HepG2 (cell line): ENCODE data around the gene FKBP10. TPM values are rescaled to one million over a fixed set of nuclear protein-coding genes. Genes with fewer than 3 reads are reported as not detected.

Source experiments
- HNF4G ChIP-seq, 2 experiments: sonication (generic) in 1 of 2; formaldehyde crosslinking in 1 of 2; IDR thresholded peaks; 2 replicates each; pipeline versions ENCODE4 v1.4.0 to v1.6.1; 2011 to 2020; ENCODE audit warnings: borderline replicate concordance in 2 of 2, low read depth in 2 of 2, mild to moderate bottlenecking in 2 of 2, low read length in 1 of 2, missing genetic modification reagents in 1 of 2, moderate library complexity in 1 of 2
- THAP11 ChIP-seq: IDR thresholded peaks from 2 replicates; pipeline ENCODE4 v1.6.1; 2016; ENCODE audit warnings: missing biosample characterization, missing genetic modification reagents
- ZNF225 ChIP-seq: sonication (generic); formaldehyde crosslinking; IDR thresholded peaks from 2 replicates; pipeline ENCODE4 v1.4.0; 2020; ENCODE audit warnings: mild to moderate bottlenecking, missing genetic modification reagents
- ZNF557 ChIP-seq: sonication (generic); formaldehyde crosslinking; IDR thresholded peaks from 2 replicates; pipeline ENCODE4 v1.4.0; 2020; ENCODE audit warnings: missing genetic modification reagents
- polyA plus RNA-seq, 8 experiments: library from polyadenylated mRNA; depleted of rRNA in 3 of 8; stranded (reverse) in 7 of 8; unstranded in 1 of 8; fragments of >200 nt; fragmentation: Illumina TruSeq in 4 of 8; extraction: Trizol in 4 of 8; gene quantifications; 2 replicates each; pipeline versions ENCODE4 v1.2.1 to v1.2.3, GENCODE V29; 2011 to 2016; ENCODE audit warnings: low read depth in 4 of 8, missing spikeins in 1 of 8, mixed read lengths in 1 of 8; ENCODE audit not compliant: insufficient read depth in 1 of 8
- total RNA-seq, 5 experiments: library from RNA; depleted of rRNA; stranded (reverse); fragments of >200 nt; fragmentation: Illumina TruSeq; extraction: Trizol; gene quantifications; 2 replicates each; pipeline ENCODE4 v1.2.3, GENCODE V29; 2016; ENCODE audit warnings: low read depth in 1 of 5
- TF ChIP-seq, protein P1 (sequence below): sonication (generic); formaldehyde crosslinking; IDR thresholded peaks from 2 replicates; pipeline ENCODE4 v1.4.0; 2020; ENCODE audit warnings: mild to moderate bottlenecking, missing genetic modification reagents
- TF ChIP-seq, protein P2 (sequence below): sonication (generic); formaldehyde crosslinking; IDR thresholded peaks from 2 replicates; pipeline ENCODE4 v1.8.0; 2022; ENCODE audit warnings: missing genetic modification reagents, low read depth, mild to moderate bottlenecking, borderline replicate concordance
- TF ChIP-seq, protein P3 (sequence below): sonication (generic); formaldehyde crosslinking; IDR thresholded peaks from 2 replicates; pipeline ENCODE4 v1.4.0; 2020; ENCODE audit warnings: missing genetic modification reagents
- TF ChIP-seq, protein P4 (sequence below): sonication (generic); formaldehyde crosslinking; IDR thresholded peaks from 2 replicates; pipeline ENCODE4 v1.8.0; 2023; ENCODE audit warnings: mild to moderate bottlenecking, missing genetic modification reagents
- TF ChIP-seq, protein P5 (sequence below): sonication (generic); formaldehyde crosslinking; IDR thresholded peaks from 2 replicates; pipeline ENCODE4 v1.8.0; 2022; ENCODE audit warnings: mild to moderate bottlenecking, missing genetic modification reagents, moderate library complexity
- TF ChIP-seq, protein P6 (sequence below): sonication (generic); formaldehyde crosslinking; IDR thresholded peaks from 2 replicates; pipeline ENCODE4 v1.4.0; 2020; ENCODE audit warnings: missing genetic modification reagents
- TF ChIP-seq, protein P7 (sequence below): sonication (generic); formaldehyde crosslinking; IDR thresholded peaks from 2 replicates; pipeline ENCODE4 v1.4.0; 2020; ENCODE audit warnings: missing genetic modification reagents, borderline replicate concordance

The FKBP10 gene
- total and polyA plus RNA-seq, 2 of the 13 experiments (the other 11 are each of a cell fraction or from before 2014, with no cell fraction given) = 149 to 573 TPM

DNA sequence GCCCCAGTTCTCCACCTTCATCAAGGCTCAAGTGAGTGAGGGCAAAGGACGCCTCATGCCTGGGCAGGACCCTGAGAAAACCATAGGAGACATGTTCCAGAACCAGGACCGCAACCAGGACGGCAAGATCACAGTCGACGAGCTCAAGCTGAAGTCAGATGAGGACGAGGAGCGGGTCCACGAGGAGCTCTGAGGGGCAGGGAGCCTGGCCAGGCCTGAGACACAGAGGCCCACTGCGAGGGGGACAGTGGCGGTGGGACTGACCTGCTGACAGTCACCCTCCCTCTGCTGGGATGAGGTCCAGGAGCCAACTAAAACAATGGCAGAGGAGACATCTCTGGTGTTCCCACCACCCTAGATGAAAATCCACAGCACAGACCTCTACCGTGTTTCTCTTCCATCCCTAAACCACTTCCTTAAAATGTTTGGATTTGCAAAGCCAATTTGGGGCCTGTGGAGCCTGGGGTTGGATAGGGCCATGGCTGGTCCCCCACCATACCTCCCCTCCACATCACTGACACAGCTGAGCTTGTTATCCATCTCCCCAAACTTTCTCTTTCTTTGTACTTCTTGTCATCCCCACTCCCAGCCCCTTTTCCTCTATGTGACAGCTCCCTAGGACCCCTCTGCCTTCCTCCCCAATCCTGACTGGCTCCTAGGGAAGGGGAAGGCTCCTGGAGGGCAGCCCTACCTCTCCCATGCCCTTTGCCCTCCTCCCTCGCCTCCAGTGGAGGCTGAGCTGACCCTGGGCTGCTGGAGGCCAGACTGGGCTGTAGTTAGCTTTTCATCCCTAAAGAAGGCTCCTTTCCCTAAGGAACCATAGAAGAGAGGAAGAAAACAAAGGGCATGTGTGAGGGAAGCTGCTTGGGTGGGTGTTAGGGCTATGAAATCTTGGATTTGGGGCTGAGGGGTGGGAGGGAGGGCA lies 9.7 kb downstream of the FKBP10 start (continued):
- TF ChIP-seq ZNF557 (CRISPR knock-in tag) (no peak), ZNF225 (CRISPR knock-in tag) (no peak), THAP11 (CRISPR knock-in tag) (no peak), HNF4G (IDR thresholded peaks at IDR 0.05; ENCODE audit: borderline replicate concordance, low read depth, low read length) (0 out of 2 replicates have a peak, but pooled peaks have one; percentile 5), HNF4G (CRISPR knock-in tag; IDR thresholded peaks at IDR 0.05; ENCODE audit: borderline replicate concordance, low read depth) (no peak)
- TF ChIP-seq, protein P1, sequence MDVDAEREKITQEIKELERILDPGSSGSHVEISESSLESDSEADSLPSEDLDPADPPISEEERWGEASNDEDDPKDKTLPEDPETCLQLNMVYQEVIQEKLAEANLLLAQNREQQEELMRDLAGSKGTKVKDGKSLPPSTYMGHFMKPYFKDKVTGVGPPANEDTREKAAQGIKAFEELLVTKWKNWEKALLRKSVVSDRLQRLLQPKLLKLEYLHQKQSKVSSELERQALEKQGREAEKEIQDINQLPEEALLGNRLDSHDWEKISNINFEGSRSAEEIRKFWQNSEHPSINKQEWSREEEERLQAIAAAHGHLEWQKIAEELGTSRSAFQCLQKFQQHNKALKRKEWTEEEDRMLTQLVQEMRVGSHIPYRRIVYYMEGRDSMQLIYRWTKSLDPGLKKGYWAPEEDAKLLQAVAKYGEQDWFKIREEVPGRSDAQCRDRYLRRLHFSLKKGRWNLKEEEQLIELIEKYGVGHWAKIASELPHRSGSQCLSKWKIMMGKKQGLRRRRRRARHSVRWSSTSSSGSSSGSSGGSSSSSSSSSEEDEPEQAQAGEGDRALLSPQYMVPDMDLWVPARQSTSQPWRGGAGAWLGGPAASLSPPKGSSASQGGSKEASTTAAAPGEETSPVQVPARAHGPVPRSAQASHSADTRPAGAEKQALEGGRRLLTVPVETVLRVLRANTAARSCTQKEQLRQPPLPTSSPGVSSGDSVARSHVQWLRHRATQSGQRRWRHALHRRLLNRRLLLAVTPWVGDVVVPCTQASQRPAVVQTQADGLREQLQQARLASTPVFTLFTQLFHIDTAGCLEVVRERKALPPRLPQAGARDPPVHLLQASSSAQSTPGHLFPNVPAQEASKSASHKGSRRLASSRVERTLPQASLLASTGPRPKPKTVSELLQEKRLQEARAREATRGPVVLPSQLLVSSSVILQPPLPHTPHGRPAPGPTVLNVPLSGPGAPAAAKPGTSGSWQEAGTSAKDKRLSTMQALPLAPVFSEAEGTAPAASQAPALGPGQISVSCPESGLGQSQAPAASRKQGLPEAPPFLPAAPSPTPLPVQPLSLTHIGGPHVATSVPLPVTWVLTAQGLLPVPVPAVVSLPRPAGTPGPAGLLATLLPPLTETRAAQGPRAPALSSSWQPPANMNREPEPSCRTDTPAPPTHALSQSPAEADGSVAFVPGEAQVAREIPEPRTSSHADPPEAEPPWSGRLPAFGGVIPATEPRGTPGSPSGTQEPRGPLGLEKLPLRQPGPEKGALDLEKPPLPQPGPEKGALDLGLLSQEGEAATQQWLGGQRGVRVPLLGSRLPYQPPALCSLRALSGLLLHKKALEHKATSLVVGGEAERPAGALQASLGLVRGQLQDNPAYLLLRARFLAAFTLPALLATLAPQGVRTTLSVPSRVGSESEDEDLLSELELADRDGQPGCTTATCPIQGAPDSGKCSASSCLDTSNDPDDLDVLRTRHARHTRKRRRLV = no peak
- TF ChIP-seq, protein P2, sequence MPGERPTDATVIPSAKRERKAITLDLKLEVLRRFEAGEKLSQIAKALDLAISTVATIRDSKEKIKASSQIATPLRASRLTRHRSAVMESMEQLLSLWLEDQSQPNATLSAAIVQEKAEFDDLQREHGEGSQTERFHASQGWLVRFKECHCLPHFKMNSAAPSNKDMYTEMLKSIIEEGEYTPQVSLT (CRISPR knock-in tag) = no peak
- TF ChIP-seq, protein P3, sequence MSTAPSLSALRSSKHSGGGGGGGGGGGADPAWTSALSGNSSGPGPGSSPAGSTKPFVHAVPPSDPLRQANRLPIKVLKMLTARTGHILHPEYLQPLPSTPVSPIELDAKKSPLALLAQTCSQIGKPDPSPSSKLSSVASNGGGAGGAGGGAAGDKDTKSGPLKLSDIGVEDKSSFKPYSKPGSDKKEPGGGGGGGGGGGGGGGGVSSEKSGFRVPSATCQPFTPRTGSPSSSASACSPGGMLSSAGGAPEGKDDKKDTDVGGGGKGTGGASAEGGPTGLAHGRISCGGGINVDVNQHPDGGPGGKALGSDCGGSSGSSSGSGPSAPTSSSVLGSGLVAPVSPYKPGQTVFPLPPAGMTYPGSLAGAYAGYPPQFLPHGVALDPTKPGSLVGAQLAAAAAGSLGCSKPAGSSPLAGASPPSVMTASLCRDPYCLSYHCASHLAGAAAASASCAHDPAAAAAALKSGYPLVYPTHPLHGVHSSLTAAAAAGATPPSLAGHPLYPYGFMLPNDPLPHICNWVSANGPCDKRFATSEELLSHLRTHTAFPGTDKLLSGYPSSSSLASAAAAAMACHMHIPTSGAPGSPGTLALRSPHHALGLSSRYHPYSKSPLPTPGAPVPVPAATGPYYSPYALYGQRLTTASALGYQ (CRISPR knock-in tag) = no peak
- TF ChIP-seq, protein P4, sequence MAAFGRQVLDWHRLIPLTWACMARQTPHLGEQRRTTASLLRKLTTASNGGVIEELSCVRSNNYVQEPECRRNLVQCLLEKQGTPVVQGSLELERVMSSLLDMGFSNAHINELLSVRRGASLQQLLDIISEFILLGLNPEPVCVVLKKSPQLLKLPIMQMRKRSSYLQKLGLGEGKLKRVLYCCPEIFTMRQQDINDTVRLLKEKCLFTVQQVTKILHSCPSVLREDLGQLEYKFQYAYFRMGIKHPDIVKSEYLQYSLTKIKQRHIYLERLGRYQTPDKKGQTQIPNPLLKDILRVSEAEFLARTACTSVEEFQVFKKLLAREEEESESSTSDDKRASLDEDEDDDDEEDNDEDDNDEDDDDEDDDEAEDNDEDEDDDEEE = no peak
- TF ChIP-seq, protein P5, sequence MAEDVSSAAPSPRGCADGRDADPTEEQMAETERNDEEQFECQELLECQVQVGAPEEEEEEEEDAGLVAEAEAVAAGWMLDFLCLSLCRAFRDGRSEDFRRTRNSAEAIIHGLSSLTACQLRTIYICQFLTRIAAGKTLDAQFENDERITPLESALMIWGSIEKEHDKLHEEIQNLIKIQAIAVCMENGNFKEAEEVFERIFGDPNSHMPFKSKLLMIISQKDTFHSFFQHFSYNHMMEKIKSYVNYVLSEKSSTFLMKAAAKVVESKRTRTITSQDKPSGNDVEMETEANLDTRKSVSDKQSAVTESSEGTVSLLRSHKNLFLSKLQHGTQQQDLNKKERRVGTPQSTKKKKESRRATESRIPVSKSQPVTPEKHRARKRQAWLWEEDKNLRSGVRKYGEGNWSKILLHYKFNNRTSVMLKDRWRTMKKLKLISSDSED (CRISPR knock-in tag) = no peak
- TF ChIP-seq, protein P6, sequence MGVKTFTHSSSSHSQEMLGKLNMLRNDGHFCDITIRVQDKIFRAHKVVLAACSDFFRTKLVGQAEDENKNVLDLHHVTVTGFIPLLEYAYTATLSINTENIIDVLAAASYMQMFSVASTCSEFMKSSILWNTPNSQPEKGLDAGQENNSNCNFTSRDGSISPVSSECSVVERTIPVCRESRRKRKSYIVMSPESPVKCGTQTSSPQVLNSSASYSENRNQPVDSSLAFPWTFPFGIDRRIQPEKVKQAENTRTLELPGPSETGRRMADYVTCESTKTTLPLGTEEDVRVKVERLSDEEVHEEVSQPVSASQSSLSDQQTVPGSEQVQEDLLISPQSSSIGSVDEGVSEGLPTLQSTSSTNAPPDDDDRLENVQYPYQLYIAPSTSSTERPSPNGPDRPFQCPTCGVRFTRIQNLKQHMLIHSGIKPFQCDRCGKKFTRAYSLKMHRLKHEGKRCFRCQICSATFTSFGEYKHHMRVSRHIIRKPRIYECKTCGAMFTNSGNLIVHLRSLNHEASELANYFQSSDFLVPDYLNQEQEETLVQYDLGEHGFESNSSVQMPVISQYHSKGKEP (CRISPR knock-in tag) = no peak
- TF ChIP-seq, protein P7, sequence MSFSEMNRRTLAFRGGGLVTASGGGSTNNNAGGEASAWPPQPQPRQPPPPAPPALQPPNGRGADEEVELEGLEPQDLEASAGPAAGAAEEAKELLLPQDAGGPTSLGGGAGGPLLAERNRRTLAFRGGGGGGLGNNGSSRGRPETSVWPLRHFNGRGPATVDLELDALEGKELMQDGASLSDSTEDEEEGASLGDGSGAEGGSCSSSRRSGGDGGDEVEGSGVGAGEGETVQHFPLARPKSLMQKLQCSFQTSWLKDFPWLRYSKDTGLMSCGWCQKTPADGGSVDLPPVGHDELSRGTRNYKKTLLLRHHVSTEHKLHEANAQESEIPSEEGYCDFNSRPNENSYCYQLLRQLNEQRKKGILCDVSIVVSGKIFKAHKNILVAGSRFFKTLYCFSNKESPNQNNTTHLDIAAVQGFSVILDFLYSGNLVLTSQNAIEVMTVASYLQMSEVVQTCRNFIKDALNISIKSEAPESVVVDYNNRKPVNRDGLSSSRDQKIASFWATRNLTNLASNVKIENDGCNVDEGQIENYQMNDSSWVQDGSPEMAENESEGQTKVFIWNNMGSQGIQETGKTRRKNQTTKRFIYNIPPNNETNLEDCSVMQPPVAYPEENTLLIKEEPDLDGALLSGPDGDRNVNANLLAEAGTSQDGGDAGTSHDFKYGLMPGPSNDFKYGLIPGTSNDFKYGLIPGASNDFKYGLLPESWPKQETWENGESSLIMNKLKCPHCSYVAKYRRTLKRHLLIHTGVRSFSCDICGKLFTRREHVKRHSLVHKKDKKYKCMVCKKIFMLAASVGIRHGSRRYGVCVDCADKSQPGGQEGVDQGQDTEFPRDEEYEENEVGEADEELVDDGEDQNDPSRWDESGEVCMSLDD = no peak
